Neural cell (in vitro differentiated cells): ENCODE results near the gene MYO1D. TPM values are rescaled to one million over a fixed set of nuclear protein-coding genes. Genes with fewer than 3 reads are reported as not detected.

Source experiments
- H2AFZ ChIP-seq: fragments of 200-600, 300-800 bp; sonication (generic), shearing (Covaris generic); 2 replicates; pipeline ENCODE4 v1.6.0; 2014; ENCODE audit warnings: low read depth, mild to moderate bottlenecking, antibody characterized with exemption, low read length, moderate library complexity
- H3F3A ChIP-seq: fragments of 200-600 bp; shearing (Covaris generic); 2 replicates; pipeline ENCODE4 v1.6.1; 2016; ENCODE audit warnings: mild to moderate bottlenecking, moderate library complexity, mixed read lengths, antibody characterized with exemption, low read length; ENCODE audit not compliant: insufficient read depth, poor library complexity, severe bottlenecking
- H3K27ac ChIP-seq: fragments of 200-600, 300-800 bp; sonication (generic), shearing (Covaris generic); 2 replicates; pipeline ENCODE4 v1.5.1; 2014; ENCODE audit warnings: mild to moderate bottlenecking, low read length, moderate library complexity
- H3K27me3 ChIP-seq: fragments of 300-800, 200-600 bp; sonication (generic), shearing (Covaris generic); 2 replicates; pipeline ENCODE4 v1.6.0; 2014; ENCODE audit warnings: mild to moderate bottlenecking, low read depth, low read length, moderate library complexity; ENCODE audit not compliant: insufficient read depth
- H3K36me3 ChIP-seq: fragments of 300-800, 200-600 bp; sonication (generic), shearing (Covaris generic); 2 replicates; pipeline ENCODE4 v1.5.1; 2014; ENCODE audit warnings: mild to moderate bottlenecking, antibody characterized with exemption, low read length, moderate library complexity; ENCODE audit not compliant: insufficient read depth
- H3K4me2 ChIP-seq: fragments of 300-800, 200-600 bp; sonication (generic), shearing (Covaris generic); 2 replicates; pipeline ENCODE4 v1.6.0; 2014; ENCODE audit warnings: mild to moderate bottlenecking, low read length
- H3K4me3 ChIP-seq: fragments of 300-800, 200-600 bp; sonication (generic), shearing (Covaris generic); 2 replicates; pipeline ENCODE4 v1.5.1; 2014; ENCODE audit warnings: mild to moderate bottlenecking, low read length, moderate library complexity
- H3K79me2 ChIP-seq: fragments of 200-600 bp; shearing (Covaris generic); replicated peaks from 2 replicates; pipeline ENCODE4 v1.6.0; 2014; ENCODE audit warnings: mild to moderate bottlenecking, low read length, moderate library complexity; ENCODE audit not compliant: insufficient read depth
- H3K9ac ChIP-seq: fragments of 300-800, 200-600 bp; sonication (generic), shearing (Covaris generic); 2 replicates; pipeline ENCODE4 v1.6.1; 2016; ENCODE audit warnings: mild to moderate bottlenecking, low read length, mixed read lengths
- H3K9me2 ChIP-seq: fragments of 200-600 bp; shearing (Covaris generic); 2 replicates; pipeline ENCODE4 v1.6.1; 2016; ENCODE audit warnings: mild to moderate bottlenecking, low read length, mixed read lengths; ENCODE audit not compliant: insufficient read depth
- H3K9me3 ChIP-seq: fragments of 200-600, 300-800 bp; sonication (generic), shearing (Covaris generic); 2 replicates; pipeline ENCODE4 v1.6.1; 2016; ENCODE audit warnings: mild to moderate bottlenecking, mixed run types, low read length, moderate library complexity, mixed read lengths
- H4K20me1 ChIP-seq: fragments of 200-600 bp; shearing (Covaris generic); 2 replicates; pipeline ENCODE4 v1.6.1; 2016; ENCODE audit warnings: mild to moderate bottlenecking, mixed run types; ENCODE audit not compliant: insufficient read depth
- EP300 ChIP-seq: fragments of 450-650 bp; conservative IDR thresholded peaks from 2 replicates; pipeline ENCODE4 v1.6.1; 2014; ENCODE audit warnings: antibody characterized with exemption, mild to moderate bottlenecking, moderate library complexity; ENCODE audit not compliant: poor library complexity, severe bottlenecking
- EZH2 ChIP-seq: fragments of 200-600, 300-800 bp; shearing (Covaris generic), sonication (generic); IDR thresholded peaks from 2 replicates; pipeline ENCODE4 v1.6.1; 2014; ENCODE audit warnings: antibody characterized with exemption, low read length, borderline replicate concordance, mild to moderate bottlenecking; ENCODE audit not compliant: insufficient read depth, poor library complexity, severe bottlenecking
- MXI1 ChIP-seq: fragments of 450-650 bp; conservative IDR thresholded peaks from 2 replicates; pipeline ENCODE4 v1.6.1; 2014; ENCODE audit warnings: antibody characterized with exemption, mild to moderate bottlenecking; ENCODE audit not compliant: poor library complexity, severe bottlenecking
- POLR2AphosphoS5 ChIP-seq: IDR thresholded peaks from 2 replicates; pipeline ENCODE4 v1.6.1; 2012
- RAD21 ChIP-seq: fragments of 450-650 bp; conservative IDR thresholded peaks from 2 replicates; pipeline ENCODE4 v1.6.1; 2014; ENCODE audit warnings: antibody characterized with exemption, mild to moderate bottlenecking, moderate library complexity
- SMC3 ChIP-seq: fragments of 450-650 bp; conservative IDR thresholded peaks from 2 replicates; pipeline ENCODE4 v1.6.1; 2014; ENCODE audit warnings: antibody characterized with exemption, mild to moderate bottlenecking, moderate library complexity; ENCODE audit not compliant: poor library complexity
- TAF1 ChIP-seq: IDR thresholded peaks from 2 replicates; pipeline ENCODE4 v1.6.1; 2012; ENCODE audit warnings: low read depth
- polyA plus RNA-seq: library from polyadenylated mRNA; depleted of rRNA; stranded (reverse); fragments of >200 nt; gene quantifications from 2 replicates; pipeline ENCODE4 v1.2.3, GENCODE V29; 2014
- TF ChIP-seq, protein P1 (sequence below): IDR thresholded peaks from 2 replicates; pipeline ENCODE4 v1.6.1; 2012; ENCODE audit warnings: borderline replicate concordance
- TF ChIP-seq, protein P2 (sequence below): fragments of 450-650 bp; IDR thresholded peaks from 2 replicates; pipeline ENCODE4 v1.5.1; 2014; ENCODE audit warnings: antibody characterized with exemption, mild to moderate bottlenecking, moderate library complexity; ENCODE audit not compliant: poor library complexity, severe bottlenecking

The MYO1D gene
- polyA plus RNA-seq, 1 donor from 2014 or later, result 10.7 TPM

DNA sequence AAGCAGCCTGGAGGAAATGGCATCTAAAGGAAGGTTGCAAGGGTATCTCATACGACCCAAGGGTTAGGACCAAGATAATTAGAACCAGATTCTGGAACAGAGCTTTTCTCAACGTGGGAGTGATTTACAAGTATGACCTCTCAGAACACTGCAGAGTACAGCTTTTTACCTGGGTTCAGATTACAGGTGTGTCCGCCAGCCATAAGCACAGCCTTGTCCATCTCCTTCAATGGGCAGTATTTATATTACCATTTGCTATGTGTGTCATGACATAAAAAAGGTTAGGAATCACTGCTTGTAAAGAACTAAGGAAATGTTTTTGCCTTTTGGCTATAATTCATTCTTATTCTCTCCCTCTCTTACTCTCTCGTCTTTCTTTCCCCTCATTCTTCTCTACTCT is 36.7 kb downstream of the MYO1D start:
- no peak for TF ChIP-seq SMC3
- no peak for TF ChIP-seq RAD21
- no peak for TF ChIP-seq EP300
- TF ChIP-seq, protein P1, sequence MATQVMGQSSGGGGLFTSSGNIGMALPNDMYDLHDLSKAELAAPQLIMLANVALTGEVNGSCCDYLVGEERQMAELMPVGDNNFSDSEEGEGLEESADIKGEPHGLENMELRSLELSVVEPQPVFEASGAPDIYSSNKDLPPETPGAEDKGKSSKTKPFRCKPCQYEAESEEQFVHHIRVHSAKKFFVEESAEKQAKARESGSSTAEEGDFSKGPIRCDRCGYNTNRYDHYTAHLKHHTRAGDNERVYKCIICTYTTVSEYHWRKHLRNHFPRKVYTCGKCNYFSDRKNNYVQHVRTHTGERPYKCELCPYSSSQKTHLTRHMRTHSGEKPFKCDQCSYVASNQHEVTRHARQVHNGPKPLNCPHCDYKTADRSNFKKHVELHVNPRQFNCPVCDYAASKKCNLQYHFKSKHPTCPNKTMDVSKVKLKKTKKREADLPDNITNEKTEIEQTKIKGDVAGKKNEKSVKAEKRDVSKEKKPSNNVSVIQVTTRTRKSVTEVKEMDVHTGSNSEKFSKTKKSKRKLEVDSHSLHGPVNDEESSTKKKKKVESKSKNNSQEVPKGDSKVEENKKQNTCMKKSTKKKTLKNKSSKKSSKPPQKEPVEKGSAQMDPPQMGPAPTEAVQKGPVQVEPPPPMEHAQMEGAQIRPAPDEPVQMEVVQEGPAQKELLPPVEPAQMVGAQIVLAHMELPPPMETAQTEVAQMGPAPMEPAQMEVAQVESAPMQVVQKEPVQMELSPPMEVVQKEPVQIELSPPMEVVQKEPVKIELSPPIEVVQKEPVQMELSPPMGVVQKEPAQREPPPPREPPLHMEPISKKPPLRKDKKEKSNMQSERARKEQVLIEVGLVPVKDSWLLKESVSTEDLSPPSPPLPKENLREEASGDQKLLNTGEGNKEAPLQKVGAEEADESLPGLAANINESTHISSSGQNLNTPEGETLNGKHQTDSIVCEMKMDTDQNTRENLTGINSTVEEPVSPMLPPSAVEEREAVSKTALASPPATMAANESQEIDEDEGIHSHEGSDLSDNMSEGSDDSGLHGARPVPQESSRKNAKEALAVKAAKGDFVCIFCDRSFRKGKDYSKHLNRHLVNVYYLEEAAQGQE, result no peak
- no peak for TF ChIP-seq POLR2AphosphoS5
- TF ChIP-seq EZH2, result no peak
- no peak for TF ChIP-seq MXI1
- no peak for TF ChIP-seq TAF1
- TF ChIP-seq, protein P2, sequence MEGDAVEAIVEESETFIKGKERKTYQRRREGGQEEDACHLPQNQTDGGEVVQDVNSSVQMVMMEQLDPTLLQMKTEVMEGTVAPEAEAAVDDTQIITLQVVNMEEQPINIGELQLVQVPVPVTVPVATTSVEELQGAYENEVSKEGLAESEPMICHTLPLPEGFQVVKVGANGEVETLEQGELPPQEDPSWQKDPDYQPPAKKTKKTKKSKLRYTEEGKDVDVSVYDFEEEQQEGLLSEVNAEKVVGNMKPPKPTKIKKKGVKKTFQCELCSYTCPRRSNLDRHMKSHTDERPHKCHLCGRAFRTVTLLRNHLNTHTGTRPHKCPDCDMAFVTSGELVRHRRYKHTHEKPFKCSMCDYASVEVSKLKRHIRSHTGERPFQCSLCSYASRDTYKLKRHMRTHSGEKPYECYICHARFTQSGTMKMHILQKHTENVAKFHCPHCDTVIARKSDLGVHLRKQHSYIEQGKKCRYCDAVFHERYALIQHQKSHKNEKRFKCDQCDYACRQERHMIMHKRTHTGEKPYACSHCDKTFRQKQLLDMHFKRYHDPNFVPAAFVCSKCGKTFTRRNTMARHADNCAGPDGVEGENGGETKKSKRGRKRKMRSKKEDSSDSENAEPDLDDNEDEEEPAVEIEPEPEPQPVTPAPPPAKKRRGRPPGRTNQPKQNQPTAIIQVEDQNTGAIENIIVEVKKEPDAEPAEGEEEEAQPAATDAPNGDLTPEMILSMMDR, result no peak
- Histone ChIP-seq H3K36me3 (no peaks in the 10 kb centered on the region), H3K9me2 (no peaks in the 10 kb centered on the region), H4K20me1 (no peaks in the 10 kb centered on the region), H3K9me3 (no peaks in the 10 kb centered on the region), H3K27me3 (no peaks in the 10 kb centered on the region), H2AFZ (no peak overlapping the region), H3K4me2 (no peak overlapping the region), H3F3A (no peaks in the 10 kb centered on the region), H3K27ac (no peak overlapping the region), H3K79me2 (no peaks in the 10 kb centered on the region), H3K4me3 (no peak overlapping the region), H3K9ac (no peak overlapping the region)

DNA sequence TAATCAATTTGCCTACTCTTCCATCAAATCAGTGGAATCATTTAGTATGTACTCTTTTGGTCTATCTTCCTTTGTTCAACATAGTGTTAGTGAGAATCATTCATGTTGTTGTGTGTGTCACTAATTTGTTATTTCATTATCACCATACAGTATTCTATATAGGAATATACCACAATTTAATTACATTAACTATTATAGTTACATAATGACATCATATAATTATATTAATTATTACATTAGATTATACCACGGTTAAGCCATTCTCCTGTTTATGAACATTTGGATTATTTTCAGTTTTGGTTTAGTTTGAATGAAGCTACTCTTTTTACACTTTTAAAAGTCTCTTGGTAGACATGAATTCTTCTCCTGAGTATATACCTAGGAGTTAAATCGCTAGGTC is 40.4 kb downstream of the MYO1D start:
- no peaks in the 10 kb centered on the region for H3K27me3 ChIP-seq
- no peaks in the 10 kb centered on the region for H3F3A ChIP-seq
- H4K20me1 ChIP-seq, result no peaks in the 10 kb centered on the region
- H3K9me2 ChIP-seq, result no peaks in the 10 kb centered on the region
- H3K9me3 ChIP-seq, result no peaks in the 10 kb centered on the region
- TF ChIP-seq TAF1 (no peak), EP300 (no peak), RAD21 (no peak), POLR2AphosphoS5 (no peak), SMC3 (no peak), MXI1 (no peak), EZH2 (no peak)
- TF ChIP-seq, protein P1, result no peak
- TF ChIP-seq, protein P2, result no peak
- H3K4me3 ChIP-seq, result no peak overlapping the region
- H3K9ac ChIP-seq, result no peak overlapping the region
- H2AFZ ChIP-seq, result no peak overlapping the region
- H3K4me2 ChIP-seq, result no peak overlapping the region
- H3K27ac ChIP-seq, result no peak overlapping the region
- no peaks in the 10 kb centered on the region for H3K36me3 ChIP-seq
- no peaks in the 10 kb centered on the region for H3K79me2 ChIP-seq
